Nephron (organoid): Measurements from ENCODE around the gene MICALL1.
A peak's percentile ranks its signal among the peaks of the same experiment; 100 is the strongest.
"Not testable (repeated sequence)": the region's sequence is repeated elsewhere in the genome, so short reads cannot be mapped to it uniquely, and the experiment has no call there.

Experiments
- H3K27ac Mint-ChIP-seq, 3 experiments: 2 replicates each; pipeline ENCODE4 v1.8.0; 2020; ENCODE audit warnings: mixed read lengths in 3 of 3, mild to moderate bottlenecking in 2 of 3, moderate library complexity in 1 of 3
- H3K27me3 Mint-ChIP-seq: 2 replicates; pipeline ENCODE4 v1.8.0; 2021; ENCODE audit warnings: low read depth, mild to moderate bottlenecking, moderate library complexity, mixed read lengths
- H3K36me3 Mint-ChIP-seq: 2 replicates; pipeline ENCODE4 v1.8.0; 2020; ENCODE audit warnings: low read depth, mixed read lengths
- H3K4me1 Mint-ChIP-seq: 2 replicates; pipeline ENCODE4 v1.8.0; 2020; ENCODE audit warnings: mixed read lengths
- H3K4me3 Mint-ChIP-seq, 3 experiments: 2 replicates each; pipeline ENCODE4 v1.8.0; 2020; ENCODE audit warnings: mild to moderate bottlenecking in 3 of 3, mixed read lengths in 3 of 3, moderate library complexity in 2 of 3
- H3K9me3 Mint-ChIP-seq: 2 replicates; pipeline ENCODE4 v1.8.0; 2020; ENCODE audit warnings: mixed read lengths
- CTCF ChIP-seq, 3 experiments: fragments of 200-600 bp; sonication (generic); IDR thresholded peaks; one replicate each; pipeline ENCODE4 v1.5.0; 2021; ENCODE audit warnings: antibody characterized with exemption in 3 of 3; ENCODE audit not compliant: unreplicated experiment in 3 of 3

The MICALL1 gene

GRCh38 chr22:37943825-37944198, 37.7 kb downstream of the MICALL1 start:
- Mint-ChIP-seq H3K4me1 (no peaks in the 10 kb centered on the region), H3K27ac (peak overlapping the region; percentile 51 to 81 (median 63)), H3K27me3 (no peaks in the 10 kb centered on the region), H3K36me3 (peaks cover 13% of the 10 kb centered on the region), H3K4me3 (no peak overlapping the region), H3K9me3 (no peaks in the 10 kb centered on the region)
- TF ChIP-seq CTCF (IDR thresholded peaks at IDR 0.05; ENCODE audit: unreplicated experiment in 3 of 3) = no peak

- H3K4me3 Mint-ChIP-seq, H3K27ac Mint-ChIP-seq: not testable (repeated sequence)
- peaks cover 13% of the 10 kb centered on the region for H3K36me3 Mint-ChIP-seq
Observed at GRCh38 chr22:37944423-37944822, 38.3 kb downstream of the MICALL1 start.

GRCh38 chr22:37947142-37947795, 41.2 kb downstream of the MICALL1 start:
- not testable (repeated sequence) for H3K36me3 Mint-ChIP-seq, H3K9me3 Mint-ChIP-seq, H3K27ac Mint-ChIP-seq, H3K4me1 Mint-ChIP-seq, H3K4me3 Mint-ChIP-seq, H3K27me3 Mint-ChIP-seq

More at GRCh38 chr22:37944423-37944822, 38.3 kb downstream of the MICALL1 start:
- not testable (repeated sequence) for H3K9me3 Mint-ChIP-seq, H3K27me3 Mint-ChIP-seq, H3K4me1 Mint-ChIP-seq

- H3K4me1 Mint-ChIP-seq = peaks cover 21% of the 10 kb centered on the region
- H3K36me3 Mint-ChIP-seq = peaks cover 6% of the 10 kb centered on the region
- H3K4me3 Mint-ChIP-seq = peak overlapping the region; percentile 20 to 70 (median 57)
- TF ChIP-seq CTCF (IDR thresholded peaks at IDR 0.05; ENCODE audit: unreplicated experiment in 3 of 3) = no peak
- peak overlapping the region in 1 of 3 experiments; percentile 19 for H3K27ac Mint-ChIP-seq
- H3K27me3 Mint-ChIP-seq = peaks cover 9% of the 10 kb centered on the region
- no peaks in the 10 kb centered on the region for H3K9me3 Mint-ChIP-seq
Observed at GRCh38 chr22:37951305-37951704, 45.2 kb downstream of the MICALL1 start.

- peaks cover 18% of the 10 kb centered on the region for H3K36me3 Mint-ChIP-seq
- H3K9me3 Mint-ChIP-seq, H3K27me3 Mint-ChIP-seq, H3K27ac Mint-ChIP-seq: not testable (repeated sequence)
- H3K4me1 Mint-ChIP-seq = peaks cover 21% of the 10 kb centered on the region
- peak overlapping the region; percentile 96 to 99 (median 98) for H3K4me3 Mint-ChIP-seq
Observed at GRCh38 chr22:37952629-37953028, 46.5 kb downstream of the MICALL1 start.

GRCh38 chr22:37953062-37953436, 47.0 kb downstream of the MICALL1 start:
- H3K4me3 Mint-ChIP-seq = peak overlapping the region; percentile 96 to 99 (median 98)
- H3K27me3 Mint-ChIP-seq = peaks cover 9% of the 10 kb centered on the region
- H3K27ac Mint-ChIP-seq = peak overlapping the region in 2 of 3 experiments; percentile 78 to 83
- no peak for TF ChIP-seq CTCF (IDR thresholded peaks at IDR 0.05; ENCODE audit: unreplicated experiment in 3 of 3)
- H3K4me1 Mint-ChIP-seq = peaks cover 21% of the 10 kb centered on the region
- H3K9me3 Mint-ChIP-seq = no peaks in the 10 kb centered on the region
- peaks cover 22% of the 10 kb centered on the region for H3K36me3 Mint-ChIP-seq

- Mint-ChIP-seq H3K9me3 (no peaks in the 10 kb centered on the region), H3K4me1 (peaks cover 21% of the 10 kb centered on the region), H3K27ac (peak within 1 kb of the TSS; percentile 23 to 83 (median 78)), H3K27me3 (peaks cover 9% of the 10 kb centered on the region), H3K36me3 (peaks cover 26% of the 10 kb centered on the region), H3K4me3 (peak within 1 kb of the TSS; percentile 96 to 99 (median 98))
- no peak for TF ChIP-seq CTCF (IDR thresholded peaks at IDR 0.05; ENCODE audit: unreplicated experiment in 3 of 3)
Observed at GRCh38 chr22:37953437-37954179, 47.5 kb downstream of the MICALL1 start, which contains the start of the genes C22orf23 and POLR2F. Gene C22orf23, minus strand, starts transcription at chr22:37953601. Its CDS starts 452 bp downstream, at chr22:37953149. Gene POLR2F, plus strand, starts transcription at chr22:37953699. Its CDS starts 89 bp downstream, at chr22:37953788.
